HG03066 (cell line): ENCODE measurements around the gene OSBPL10.
"Not testable (repeated sequence)": the region's sequence is repeated elsewhere in the genome, so short reads cannot be mapped to it uniquely, and the experiment has no call there.

ENCODE experiments used
- ATAC-seq: cut with Tn5 transposase; IDR thresholded peaks from one replicate; pipeline ENCODE4 v1.9.1; 2021; ENCODE audit warnings: low read depth; ENCODE audit not compliant: unreplicated experiment

Gene OSBPL10

DNA sequence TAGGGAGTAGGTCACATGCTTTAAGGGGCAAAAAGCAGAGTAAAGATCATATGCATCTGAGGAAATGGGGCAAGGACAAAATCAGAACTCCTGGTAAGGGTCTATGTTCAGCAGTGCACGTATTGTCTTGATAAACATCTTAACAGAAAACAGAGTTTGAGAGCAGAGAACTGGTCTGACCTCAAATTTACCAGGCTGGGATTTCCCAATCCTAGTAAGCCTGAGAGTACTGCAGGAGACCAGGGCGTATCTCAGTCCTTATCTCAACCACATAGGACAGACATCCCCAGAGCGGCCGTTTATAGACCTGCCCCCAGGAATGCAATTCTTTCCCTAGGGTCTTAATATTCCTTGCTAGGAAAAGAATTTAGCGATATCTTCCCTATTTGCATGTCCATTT is 14.0 kb upstream of the OSBPL10 start:
- not testable (repeated sequence) for ATAC-seq

GRCh38 chr3:31993843-31994242 is 12.8 kb upstream of the OSBPL10 start:
- no peak for ATAC-seq

- not testable (repeated sequence) for ATAC-seq
Observed at GRCh38 chr3:31992995-31993394, 11.9 kb upstream of the OSBPL10 start.

- no peak for ATAC-seq
Observed at GRCh38 chr3:31988271-31988670, 7.2 kb upstream of the OSBPL10 start.

DNA sequence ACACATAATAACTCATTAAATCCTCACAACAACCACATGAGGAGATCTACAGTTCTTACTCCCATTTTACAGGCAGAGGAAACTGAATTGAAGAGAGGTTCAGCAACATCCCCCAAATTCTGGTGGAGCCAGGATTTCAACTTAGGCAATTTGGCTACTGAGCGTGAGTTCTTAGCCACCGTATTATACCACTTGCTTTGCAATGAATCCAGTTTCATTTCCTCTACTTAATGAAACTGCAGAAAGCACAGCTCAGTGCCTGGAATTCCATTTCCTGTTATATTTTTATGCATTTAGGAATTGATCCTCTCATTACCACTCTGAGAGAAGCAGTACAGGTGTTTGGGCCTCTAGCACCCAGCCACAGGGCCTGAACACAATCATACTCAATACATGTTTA is 4.8 kb upstream of the OSBPL10 start:
- ATAC-seq: no peak

- no peak for ATAC-seq
Observed at GRCh38 chr3:31984321-31984720, 3.3 kb upstream of the OSBPL10 start.

DNA sequence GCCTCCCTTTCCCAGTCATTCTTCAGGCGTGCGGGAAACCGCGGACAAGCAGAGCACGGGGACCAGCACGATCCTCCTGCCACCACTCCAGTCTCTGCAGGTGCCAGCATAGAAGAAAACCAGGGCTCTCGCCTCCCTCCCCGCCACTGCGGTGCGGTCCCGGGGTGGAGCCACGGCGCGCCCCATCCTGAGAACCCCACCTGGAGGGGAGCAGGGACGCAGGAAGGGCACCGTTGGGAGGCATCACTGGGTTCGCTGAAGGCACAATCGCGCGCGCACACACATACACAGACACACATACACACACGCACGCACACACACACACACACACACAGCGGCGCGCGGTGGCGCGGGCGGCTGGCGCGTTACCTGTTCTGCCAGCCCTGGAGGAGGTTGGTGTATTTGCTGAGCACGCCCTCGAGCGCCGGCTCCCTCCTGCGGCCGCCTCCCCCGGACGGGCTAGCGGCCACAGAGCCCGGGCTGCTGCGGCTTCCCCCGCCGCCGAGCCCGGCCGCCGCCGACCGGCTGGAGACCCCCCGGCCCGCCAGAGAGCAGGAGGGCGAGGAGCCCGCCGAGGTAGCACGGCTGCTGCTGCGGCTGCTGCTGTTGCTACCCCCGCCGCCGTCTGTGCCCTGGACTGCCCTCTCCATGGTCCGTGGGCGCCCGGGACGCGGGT is 394 bp downstream of the OSBPL10 start:
- peak; percentile 51 for ATAC-seq

- ATAC-seq: peak; percentile 53
Observed at GRCh38 chr3:31979001-31979697, 1.9 kb downstream of the OSBPL10 start.

GRCh38 chr3:31978553-31978952 is 2.5 kb downstream of the OSBPL10 start:
- ATAC-seq: no peak

DNA sequence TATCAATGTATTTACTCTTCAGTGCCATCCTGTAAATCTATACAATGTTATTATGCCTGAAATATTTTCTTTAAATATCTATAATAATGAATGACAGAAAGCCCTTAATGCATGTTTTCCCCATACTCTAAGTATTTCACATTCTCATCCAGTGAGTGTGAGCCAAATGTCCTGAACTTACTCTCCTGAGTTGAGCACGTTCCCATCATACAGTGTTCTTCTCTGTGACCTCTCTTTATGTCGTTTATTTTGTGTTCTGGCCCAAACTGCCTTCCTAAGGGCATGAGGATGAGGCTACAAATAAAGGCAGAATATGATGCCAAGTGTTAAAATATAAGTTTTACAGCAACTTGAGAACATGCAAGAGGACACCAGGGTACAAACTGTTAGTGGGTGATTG is 3.3 kb downstream of the OSBPL10 start:
- no peak for ATAC-seq

DNA sequence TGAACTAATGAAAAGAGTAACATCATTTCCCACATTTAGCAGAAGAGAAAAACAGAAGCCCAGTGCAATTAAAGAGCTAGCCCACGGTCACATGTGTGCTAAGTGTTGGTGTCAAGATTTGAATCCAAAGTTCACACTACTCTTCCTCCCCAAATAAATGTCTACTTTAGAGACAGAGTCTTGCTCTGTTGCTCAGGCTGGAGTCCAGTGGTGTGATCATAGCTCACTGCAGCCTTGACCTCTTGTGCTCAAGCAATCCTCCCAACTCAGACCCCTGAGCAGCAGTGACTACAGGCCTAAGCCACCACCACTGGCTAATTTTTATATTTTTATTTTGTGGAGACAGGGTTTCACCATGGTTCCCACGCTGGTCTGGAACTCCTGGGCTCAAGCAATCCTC is 4.8 kb downstream of the OSBPL10 start:
- ATAC-seq: no peak

- no peak for ATAC-seq
Observed at GRCh38 chr3:31974964-31975363, 6.1 kb downstream of the OSBPL10 start.

- no peak for ATAC-seq
Observed at GRCh38 chr3:31974471-31974870, 6.6 kb downstream of the OSBPL10 start.

DNA sequence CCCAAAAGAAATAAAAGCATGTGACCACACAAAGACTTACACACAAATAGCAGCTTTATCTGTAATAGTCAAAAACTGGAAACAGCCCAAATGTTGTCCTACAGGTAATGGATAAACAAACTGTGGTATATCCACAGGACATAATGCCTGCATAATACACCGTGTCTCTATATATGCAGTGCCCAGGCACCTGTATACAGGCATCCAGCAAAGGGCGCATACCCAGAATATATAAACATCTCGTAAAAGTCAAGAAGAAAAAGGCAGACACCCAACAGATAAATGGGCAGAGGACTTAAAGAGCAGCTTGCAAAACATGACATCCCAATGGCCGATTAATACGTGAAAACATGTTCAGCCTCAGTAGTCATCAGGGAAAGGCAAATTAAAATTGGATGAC is 7.2 kb downstream of the OSBPL10 start:
- ATAC-seq: no peak

GRCh38 chr3:31973081-31973480 is 8.0 kb downstream of the OSBPL10 start:
- ATAC-seq: no peak

GRCh38 chr3:31971607-31972006 is 9.5 kb downstream of the OSBPL10 start:
- ATAC-seq: no peak

- no peak for ATAC-seq
Observed at GRCh38 chr3:31968927-31969418, 12.1 kb downstream of the OSBPL10 start.

DNA sequence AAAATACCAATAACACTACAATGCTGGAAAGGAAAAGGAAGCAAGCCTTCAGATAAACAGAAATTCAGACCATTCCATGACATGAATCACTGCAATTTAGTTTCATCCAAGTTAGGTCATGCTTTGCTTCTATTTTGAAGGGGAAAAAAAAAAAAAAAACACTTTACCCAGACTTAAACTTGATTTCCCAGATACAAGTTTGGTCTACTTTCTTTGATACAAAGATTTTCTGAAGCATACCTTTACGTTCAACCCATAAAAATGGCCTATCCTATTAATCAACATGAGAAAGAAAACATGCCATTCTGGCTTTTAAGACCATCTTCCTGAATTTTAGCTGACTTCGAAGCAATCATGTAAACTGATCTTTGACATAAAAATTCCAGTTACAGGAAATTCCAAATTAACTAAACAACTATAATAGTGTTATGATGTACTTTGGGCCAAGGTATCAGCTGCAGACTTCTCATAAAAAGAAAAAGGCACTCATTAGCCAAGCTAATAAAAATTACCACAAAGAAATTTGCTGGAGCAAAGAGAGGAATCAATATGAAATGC is 12.6 kb downstream of the OSBPL10 start:
- no peak for ATAC-seq

DNA sequence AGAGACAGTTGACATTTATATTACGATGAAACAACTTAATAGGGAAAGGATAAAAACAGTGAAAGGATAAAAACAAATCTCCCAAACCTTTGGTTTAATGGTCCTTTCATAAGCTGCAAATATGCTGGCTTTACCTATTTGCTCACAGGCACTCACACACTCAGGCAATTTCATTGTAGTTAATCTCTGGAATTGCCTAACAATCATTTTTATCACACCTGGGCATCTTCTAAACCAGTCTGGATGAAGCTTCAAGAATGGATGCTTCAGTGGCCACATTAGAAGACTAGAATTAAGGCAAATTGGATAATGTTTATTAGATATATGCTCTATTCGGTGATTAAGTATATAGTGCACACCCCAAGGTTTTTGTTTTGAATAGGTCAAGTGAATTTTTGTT is 13.5 kb downstream of the OSBPL10 start:
- ATAC-seq: no peak

GRCh38 chr3:31966978-31967591 is 14.0 kb downstream of the OSBPL10 start:
- ATAC-seq: no peak

GRCh38 chr3:31962801-31963205 is 18.3 kb downstream of the OSBPL10 start:
- ATAC-seq: no peak
